ENCODE data around the gene RHOBTB3.
"Not testable (repeated sequence)": the region's sequence is repeated elsewhere in the genome, so short reads cannot be mapped to it uniquely, and the experiment has no call there.

Gene RHOBTB3

DNA sequence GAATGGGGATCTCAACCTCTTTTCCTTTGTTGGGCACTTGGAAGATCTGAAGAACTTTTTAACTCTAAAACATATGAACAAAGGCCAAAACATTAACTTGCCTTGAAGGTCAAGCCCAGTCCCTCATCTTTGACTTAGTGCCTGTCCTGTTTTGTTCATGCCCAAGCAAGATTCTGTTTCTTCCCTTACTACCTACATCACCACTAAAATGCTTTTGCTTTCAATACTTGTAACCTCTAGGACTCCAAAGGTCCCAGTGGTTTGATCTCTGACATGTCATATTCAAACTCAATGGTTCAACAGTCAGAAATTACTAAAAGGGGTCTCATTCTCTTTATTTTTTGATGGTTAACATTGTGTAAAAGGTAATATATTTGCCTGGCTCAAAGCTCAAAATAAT, 67.4 kb downstream of the RHOBTB3 start:
- DNase-seq (ENCODE audit: low read depth in 1 of 2, low spot score in 1 of 2) = no peak

DNA sequence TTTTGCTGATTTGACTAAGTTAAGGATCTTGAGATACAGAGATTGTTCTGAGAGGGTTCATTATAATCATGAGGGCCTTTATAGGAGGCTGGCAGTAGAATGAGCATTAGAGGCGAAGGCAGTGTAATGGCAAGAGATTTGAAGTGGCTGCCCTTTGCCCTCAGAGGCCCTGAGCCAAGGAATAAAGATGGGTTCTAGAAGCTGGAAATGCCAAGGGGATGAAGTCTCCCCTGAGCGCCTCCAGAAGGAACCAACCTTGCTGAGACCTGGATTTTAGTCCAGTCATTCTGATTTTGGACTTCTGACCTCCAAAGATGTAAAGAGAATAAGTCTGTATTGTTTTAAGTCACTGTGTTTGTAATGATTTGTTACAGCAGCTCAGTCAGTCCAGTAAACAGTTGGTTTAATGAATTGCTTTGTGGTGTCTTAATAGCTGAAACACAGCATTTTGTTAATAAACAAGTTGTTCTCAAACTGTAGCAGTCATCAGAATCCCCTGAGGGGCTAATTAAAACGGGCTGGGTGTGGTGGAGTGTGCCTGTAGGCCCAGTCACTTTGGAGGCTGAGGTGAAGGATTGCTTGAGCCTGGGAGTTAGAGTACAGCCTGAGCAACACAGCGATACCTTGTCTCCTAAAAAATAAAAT, 68.2 kb downstream of the RHOBTB3 start:
- no peak for DNase-seq (ENCODE audit: low read depth in 1 of 2, low spot score in 1 of 2)

DNA sequence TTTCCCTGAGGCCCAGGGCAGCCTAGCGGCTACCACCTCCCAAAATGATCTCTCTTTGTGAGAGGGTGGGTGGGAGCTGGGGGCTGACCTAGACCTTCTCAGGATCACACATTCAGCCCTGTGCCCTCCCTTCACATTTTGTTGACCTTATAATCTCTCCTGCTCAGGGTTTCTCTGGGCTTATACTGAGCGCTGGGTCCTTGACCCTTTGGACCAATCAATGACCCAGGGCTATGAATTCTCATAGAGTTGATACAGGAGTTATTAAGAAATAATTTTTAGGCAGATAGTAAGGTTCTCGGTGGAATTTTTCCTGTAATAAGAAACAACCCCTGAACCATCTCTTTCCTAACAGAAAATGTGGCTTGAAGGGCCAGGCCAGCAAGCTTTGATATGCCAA, 69.4 kb downstream of the RHOBTB3 start:
- no peak for DNase-seq (ENCODE audit: low read depth in 1 of 2, low spot score in 1 of 2)

DNA sequence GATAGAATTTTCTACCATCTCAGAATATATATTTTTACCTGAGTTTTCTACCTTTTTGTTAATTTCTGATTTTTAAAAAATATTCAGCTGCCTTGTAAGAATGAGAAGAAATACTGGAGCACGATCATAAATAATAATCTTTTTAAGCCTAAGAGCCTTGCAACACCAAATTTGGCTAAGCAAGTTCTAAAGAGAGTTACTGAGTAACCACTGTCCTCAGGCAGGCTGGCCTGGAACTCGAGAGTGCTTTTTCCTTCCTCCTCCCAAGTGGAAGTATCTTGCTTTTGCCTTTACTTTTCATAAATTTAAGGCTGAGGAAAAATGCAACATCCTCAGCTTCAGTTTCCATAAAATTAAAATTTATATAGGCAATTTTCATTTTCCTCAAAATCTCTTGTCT, 70.4 kb downstream of the RHOBTB3 start:
- DNase-seq (ENCODE audit: low read depth in 1 of 2, low spot score in 1 of 2) = no peak

DNA sequence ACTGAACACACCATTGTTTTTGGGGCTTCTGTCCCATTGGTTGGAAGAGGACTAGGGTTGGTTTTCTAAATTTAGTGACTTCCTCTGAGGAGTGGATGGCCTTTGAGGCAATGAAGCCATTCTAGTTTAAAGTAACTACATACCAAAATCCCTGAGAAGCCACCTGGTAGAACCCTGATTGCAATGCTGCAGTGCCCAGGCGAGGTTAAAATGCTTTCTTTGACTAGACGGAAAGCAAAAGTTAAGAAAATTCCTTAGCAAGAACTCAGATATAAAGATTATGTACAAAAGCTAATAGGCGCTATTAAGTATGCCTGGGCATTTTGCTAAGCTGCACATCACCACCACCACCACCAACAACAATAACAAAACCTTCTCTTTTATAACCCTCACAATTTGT, 70.8 kb downstream of the RHOBTB3 start:
- DNase-seq (ENCODE audit: low read depth in 1 of 2, low spot score in 1 of 2) = no peak

DNA sequence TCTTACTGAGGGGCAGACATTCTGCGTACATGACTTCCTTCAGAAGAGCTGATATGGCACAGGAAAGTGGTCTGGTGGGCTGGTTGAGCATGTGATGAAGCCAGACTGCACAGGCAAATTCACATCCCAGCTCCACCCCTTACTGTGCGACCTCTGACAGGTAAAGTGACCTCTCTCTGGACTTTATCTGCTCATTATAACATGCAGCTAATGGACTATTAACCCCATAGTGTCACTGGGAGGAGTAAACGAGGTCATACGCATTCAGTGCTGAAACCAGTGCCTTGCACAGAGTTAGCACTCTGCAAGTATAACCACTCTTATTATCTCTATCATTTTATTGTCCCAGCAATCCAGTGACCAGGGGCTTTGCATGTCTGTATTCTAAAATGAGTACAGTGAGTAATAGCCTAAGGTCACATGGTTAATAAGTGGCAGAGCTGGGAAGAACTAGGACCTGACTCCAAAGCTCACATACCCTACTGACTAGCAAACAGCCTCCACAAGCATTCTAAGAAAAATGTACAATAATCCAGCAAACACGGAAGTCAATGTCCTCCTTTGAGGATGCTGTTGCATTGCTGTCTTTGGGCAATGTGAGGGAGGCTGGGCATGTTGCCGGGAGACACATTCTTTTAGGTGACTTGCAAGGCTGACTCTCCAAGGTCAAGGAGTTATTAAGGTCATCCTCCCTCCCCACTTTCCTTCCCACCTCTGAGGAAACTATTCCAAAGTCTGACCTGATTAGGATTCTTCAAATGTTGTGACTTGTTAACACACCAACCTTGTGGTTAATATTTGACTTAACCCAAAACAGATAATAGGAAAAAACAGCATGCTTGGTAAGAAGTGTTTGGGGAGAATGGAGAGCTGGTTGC, 72.4 kb downstream of the RHOBTB3 start:
- no peak for DNase-seq (ENCODE audit: low read depth in 1 of 2, low spot score in 1 of 2)

DNA sequence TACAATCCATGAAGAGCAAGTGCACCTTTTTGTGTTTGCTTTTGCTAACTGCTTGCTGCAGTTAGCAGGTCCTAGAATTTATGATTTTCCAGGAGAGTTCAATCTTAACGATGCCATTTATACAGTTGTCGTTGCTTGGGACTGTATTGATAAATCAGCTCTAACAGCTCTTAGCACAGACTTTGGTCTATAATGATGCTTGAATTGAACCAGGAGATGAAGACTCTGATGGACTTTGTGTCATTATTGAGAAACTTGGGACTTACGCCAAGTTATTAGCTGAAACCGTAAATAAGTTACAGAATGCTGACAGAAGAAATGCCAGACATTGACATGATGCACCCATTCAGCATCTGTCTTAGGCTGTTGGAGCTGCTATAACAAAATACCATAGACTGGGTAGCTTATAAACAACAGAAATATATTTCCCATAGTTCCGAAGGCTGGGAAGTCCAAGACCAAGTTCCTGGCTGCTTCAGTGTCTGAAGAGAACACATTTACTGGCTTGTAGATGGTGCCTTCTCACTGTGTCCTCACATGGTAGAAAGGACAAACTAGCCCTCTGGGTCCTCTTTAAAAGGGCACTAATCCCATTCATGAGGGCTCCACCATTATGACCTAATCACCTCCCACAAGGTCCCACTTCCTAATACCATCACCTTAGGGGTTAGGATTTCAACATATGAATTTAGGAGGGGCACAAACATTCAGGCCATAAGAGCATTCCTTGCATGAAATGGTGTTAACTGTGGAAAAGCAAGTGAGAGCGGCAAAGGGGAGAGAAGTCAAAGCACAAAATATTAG, 73.8 kb downstream of the RHOBTB3 start:
- DNase-seq (ENCODE audit: low read depth in 1 of 2, low spot score in 1 of 2) = no peak

DNA sequence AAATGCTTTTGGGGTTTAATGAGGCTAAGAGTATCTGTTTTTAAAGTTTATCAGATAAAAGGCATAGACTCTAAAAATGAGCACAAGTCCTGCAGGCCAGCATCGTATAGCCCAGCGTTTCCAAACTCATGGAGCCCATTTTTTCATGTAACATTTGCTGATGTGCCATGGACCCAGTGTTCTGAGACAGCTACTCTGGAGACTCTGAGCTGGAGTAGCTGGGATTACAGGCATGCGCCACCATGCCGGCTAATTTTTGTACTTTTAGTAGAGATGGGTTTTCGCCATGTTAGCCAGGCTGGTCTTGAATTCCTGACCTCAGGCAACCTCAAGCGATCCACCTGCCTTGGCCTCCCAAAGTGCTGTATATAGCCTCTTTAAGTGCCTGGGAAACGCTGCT, 75.6 kb downstream of the RHOBTB3 start:
- DNase-seq (ENCODE audit: low read depth in 1 of 2, low spot score in 1 of 2) = no peak

DNA sequence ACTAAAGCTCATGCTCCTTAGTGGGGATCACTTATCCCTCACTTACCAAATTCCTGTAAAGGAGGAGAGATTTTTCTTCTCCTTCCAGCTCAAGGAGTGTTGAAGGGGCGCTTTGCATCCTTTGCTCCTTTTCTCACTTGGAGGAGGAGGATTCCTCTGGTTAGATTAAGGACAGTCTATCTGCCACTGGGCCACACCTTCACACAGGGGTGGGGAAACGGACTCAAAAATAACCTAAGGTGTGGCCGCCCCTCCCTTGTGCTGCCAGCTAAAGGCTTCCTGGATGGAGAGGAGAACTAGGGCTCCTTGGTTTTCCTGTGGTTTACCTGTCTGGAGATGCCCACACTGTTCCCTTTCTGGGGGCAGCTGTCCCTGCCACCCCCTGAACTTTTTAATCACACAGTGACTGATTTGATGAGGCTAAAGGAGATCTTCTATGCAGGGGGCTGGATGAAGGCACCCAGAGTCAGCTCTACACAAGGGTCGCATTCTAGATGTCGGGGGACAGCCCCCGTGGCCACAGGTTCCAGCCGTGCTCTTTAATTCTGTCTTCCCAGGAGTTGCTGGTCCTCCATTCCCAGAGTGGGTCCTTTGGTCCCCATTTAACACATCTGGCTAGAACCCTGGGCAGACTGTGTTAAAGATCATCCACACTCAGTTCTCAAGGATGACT, 77.0 kb downstream of the RHOBTB3 start:
- DNase-seq (ENCODE audit: low read depth in 1 of 2, low spot score in 1 of 2) = no peak

DNA sequence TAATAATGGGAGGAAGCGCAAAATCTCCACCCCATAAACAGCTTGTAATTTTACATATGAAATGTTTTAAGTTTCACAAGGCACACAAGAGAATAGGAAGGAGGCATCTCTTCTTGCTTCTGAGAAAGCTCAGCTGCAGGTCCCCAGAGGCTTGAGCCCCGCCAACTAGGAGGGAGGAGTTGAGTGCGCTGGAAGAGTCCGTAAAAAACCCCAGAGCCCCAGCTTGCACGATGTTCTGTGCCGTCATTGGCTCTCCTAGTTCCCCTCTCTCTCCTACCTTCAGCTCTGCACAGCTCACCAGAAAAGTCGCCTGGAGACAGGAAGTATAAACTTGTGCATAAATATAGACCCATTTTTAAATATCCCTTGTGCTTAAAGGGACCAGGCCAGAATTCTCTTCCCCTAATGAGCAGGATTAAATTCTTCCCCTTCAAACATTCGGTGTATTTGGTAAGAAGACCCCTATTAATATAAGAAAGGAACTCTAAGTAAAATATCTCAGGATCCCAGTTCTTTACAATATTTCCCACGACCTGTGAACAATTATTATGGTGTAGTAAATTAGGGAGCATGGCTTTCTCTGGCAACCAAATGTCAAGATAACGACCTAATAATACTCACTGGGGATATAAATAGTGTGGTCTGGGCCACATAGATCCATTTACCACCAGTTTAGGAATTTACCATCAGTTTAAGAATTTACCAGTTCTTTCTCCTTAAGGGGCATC, 77.7 kb downstream of the RHOBTB3 start:
- DNase-seq (ENCODE audit: low read depth in 1 of 2, low spot score in 1 of 2) = peak; percentile 48

DNA sequence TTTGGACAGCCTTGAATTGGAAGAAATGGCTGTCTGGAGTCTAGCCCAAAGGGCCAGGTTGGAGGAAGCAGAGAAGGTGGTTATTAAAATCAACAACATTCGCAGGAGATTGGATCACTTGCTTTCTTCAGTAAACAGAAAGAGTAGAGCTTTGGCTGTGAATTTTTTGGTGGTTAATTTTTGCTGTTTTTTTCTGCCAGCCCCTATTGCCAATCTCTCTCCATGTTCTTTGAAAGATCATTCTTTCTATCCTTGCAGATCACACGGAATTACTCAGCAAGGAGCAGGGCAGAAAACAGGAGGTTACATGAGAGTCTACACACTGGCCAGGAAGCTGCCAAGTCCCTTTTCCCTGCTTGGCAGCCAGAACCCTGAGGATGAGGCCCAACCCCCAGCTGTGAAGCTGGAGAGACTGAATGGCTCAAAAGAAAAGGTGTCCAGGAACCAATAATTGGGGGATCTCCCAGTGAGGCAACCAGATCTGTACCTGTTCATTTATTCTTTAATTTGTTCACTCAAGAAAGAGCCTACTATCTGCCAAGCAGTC, 78.4 kb downstream of the RHOBTB3 start:
- no peak for DNase-seq (ENCODE audit: low read depth in 1 of 2, low spot score in 1 of 2)

DNA sequence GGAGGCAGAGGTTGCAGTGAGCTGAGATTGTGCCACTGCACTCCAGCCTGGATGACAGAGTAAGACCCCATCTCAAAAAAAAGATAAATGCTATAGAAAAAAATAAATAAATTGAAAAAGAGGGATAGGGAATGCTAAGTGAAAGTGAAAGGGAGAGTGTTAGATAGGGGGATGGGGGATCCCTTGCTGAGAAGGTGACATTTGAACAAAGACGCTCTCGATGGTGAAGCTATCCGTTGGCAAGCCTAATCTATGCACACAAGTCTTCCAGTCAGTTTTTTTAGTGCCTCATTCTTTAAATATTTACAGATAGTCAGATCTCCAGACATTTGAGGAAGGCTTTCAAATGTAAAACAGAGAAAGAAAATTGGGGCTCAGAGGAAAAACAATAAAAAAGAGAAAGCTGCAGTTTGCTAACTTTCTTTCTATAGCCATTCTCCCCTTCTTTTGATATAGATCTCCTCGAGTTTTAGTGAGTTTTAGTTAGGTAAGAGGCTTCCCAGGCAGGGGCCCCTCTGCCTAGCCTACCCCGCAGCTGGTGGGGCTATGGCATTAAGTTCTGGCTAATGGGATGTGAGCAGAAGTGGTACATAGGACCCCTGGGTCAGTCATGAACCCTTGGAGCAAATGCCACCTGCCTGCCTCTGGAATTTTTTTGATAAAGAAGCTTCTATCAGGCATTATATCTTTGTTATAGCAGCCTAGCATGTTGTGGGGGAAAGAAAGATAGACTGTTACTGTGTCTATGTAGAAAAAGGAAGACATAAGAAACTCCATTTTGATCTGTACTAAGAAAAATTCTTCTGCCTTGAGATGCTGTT, 79.4 kb downstream of the RHOBTB3 start:
- no peak for DNase-seq (ENCODE audit: low read depth in 1 of 2, low spot score in 1 of 2)

DNA sequence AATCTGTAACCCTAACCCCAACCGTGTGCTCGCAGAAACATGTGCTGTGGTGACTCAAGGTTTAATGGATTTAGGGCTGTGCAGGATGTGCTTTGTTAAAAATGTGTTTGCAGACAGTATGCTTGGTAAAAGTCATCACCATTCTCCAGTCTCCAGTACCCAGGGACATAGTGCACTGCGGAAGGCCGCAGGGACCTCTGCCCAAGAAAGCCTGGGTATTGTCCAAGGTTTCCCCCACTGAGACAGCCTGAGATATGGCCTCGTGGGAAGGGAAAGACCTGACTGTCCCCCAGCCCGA, 79.9 kb downstream of the RHOBTB3 start:
- DNase-seq (ENCODE audit: low read depth in 1 of 2, low spot score in 1 of 2) = not testable (repeated sequence)

DNA sequence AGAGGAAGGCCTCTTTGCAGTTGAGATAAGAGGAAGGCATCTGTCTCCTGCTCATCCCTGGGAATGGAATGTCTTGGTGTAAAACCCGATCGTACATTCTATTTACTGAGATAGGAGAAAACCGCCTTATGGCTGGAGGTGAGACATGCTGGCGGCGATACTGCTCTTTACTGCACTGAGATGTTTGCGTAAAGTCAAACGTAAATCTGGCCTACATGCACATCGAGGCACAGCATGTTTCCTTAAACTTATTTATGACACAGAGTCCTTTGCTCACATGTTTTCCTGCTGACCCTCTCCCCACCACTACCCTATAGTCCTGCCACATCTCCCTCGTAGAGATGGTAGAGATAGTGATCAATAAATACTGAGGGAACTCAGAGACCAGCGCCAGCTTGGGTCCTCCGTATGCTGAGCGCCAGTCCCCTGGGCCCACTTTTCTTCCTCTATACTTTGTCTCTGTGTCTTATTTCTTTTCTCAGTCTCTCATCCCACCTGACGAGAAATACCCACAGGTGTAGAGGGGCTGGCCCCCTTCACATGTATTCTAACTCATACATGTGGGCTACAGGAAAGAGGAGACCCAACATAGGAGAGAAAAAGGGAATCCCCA, 80.4 kb downstream of the RHOBTB3 start:
- not testable (repeated sequence) for DNase-seq (ENCODE audit: low read depth in 1 of 2, low spot score in 1 of 2)

DNA sequence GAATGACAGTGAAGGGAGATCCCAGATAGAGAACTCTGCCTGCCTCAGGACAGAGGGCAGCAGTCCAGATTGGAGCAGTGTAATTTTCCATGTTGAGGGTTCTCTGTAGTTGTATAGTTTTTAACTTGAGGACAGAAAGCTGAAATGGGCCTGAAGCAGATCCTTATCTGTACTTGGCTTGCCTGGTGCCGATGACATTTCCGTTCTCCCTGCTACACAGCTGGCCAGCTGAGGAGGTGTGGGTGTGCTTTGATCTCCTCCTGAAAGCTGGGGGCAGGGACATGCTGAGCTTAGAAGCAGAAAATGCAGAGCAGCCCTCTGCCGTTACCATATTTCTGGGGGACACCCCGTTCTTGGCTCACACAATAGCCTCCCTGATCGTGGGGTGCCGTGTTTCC, 80.9 kb downstream of the RHOBTB3 start:
- DNase-seq (ENCODE audit: low read depth in 1 of 2, low spot score in 1 of 2) = no peak

DNA sequence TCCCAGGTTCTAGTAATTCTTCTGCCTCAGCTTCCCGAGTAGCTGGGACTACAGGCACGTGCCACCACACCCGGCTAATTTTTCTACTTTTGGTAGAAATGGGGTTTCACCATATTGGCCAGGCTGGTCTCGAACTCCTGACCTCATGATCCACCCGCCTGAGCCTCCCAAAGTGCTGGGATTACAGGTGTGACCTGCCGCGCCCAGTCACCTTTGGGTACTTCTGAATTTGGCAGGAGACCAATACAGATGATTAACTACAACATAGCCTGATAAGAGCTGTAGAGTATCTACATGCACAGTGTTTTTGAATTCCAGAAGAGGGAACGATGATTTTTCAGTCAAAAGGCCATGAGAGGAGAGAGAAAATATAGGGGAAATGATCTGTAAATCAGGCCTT, 81.9 kb downstream of the RHOBTB3 start:
- not testable (repeated sequence) for DNase-seq (ENCODE audit: low read depth in 1 of 2, low spot score in 1 of 2)

DNA sequence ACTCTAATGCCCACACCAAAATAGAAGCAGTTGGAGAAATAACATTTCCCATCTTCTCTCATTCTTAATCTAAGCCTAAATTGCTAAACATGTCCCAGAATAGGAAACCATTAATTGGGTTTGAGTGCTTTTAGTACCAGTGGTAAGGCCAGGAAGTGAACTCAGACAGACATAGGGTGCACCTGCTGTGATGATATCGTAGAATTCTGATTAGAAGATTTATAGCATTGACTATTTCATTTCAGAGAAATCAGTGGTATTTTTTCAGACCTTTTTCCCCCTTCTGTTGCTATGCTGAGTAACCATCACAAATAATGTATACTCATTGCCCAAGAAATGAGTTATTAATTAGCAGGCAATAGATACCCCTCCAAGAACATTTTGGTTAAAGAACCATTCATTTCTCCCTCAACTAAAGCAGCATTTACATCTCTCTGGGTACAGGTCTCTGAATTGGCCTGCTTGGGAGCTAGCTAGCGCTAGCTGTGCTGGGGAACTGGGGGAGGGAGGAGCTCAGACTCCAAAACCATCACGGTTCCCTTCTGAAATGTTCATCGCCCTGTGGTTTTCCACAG, 84.1 kb downstream of the RHOBTB3 start:
- DNase-seq (ENCODE audit: low read depth in 1 of 2, low spot score in 1 of 2) = no peak

DNA sequence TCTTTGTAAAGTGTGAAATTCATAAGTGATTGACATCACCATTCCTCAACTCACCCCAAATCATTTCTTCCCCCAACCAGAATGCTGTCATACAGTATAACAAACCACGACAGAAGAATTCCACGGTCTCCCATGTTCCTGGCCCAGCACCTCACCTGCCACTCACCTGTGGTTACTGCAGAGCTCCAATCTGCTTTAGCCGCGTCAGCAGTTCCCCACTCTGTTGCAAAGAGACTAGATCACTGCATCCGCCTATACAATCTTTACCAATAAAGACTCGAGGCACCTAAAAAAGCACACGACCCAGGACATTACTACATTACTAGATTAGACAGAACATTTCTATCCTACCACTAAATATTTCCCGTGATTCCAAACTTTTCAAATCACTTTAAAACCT, 85.2 kb downstream of the RHOBTB3 start:
- DNase-seq (ENCODE audit: low read depth in 1 of 2, low spot score in 1 of 2) = no peak

DNA sequence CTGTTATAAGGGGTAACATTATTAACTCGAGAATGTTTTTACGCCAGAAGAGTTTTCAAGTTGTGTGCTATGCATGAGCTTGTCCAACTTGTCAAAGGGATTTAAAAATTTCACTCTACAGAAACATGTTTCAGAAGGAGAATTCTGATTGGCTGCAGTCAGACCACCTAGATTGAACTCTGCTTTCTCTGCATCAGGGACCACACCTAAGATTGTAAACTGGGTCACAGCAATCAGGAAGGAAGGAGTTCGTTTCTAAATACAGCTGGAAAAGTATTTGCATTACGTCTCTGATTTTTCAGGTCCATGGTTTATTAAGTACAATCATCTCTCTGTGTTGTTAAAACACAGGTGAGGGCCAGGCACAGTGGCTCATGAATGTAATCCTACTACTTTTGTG, 85.6 kb downstream of the RHOBTB3 start:
- no peak for DNase-seq (ENCODE audit: low read depth in 1 of 2, low spot score in 1 of 2)
